ENCODE results near the gene TMEM213. TPM values are rescaled to one million over a fixed set of nuclear protein-coding genes. Genes with fewer than 3 reads are reported as not detected.

Gene TMEM213
- total RNA-seq, 1 experiment from 2014 or later = not detected

DNA sequence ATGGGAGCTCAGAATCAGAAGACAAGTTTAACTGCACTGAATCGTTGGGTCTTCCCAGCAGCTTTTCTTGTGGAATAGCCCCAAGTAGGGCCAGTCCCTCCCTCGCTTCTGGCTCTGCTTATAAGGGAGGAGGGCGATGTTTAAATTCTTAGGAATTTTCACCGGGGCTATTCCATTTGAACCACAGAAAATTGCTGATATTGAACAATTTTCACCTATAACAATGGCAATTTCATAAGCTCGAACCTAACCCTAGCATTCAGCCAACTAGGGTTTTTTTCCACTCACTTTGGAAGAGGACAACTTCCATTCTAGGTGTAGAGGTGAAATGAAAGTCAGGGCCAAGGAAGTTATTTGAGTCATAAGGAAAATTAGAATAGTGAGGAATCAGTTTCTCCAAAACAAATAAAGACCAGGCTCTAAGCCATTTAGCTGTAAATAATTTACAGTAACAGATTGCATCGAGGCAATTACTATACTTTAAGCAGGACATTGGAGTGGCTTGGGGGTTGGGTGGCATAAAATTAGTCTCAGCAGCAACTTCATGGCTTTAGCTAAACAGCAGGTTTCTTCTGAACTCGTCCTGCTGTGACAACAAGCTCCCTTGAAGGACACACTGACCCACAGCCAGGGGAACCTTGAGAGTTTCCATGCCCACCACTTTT, 1.7 kb downstream of the TMEM213 start:
- CTCF ChIA-PET = no interaction called here
- Histone ChIP-seq H3K9me2 (ENCODE audit: insufficient read depth) (no peaks in the 10 kb centered on the region), H2AFZ (ENCODE audit: low read depth, low read length, poor library complexity, severe bottlenecking) (no peak overlapping the region), H3K4me2 (ENCODE audit: low read length) (no peak overlapping the region), H3K36me3 (ENCODE audit: control insufficient read depth in 1 of 2, insufficient read depth in 2 of 2, low read length in 2 of 2) (no peaks in the 10 kb centered on the region), H3K79me2 (ENCODE audit: insufficient read depth, low read length) (no peaks in the 10 kb centered on the region), H3K4me3 (replicated peaks in 1 of 2; ENCODE audit: low read depth in 1 of 2, low read length in 2 of 2) (no peak overlapping the region), H4K20me1 (ENCODE audit: insufficient read depth) (no peaks in the 10 kb centered on the region), H3K27ac (ENCODE audit: low read depth, low read length) (no peak overlapping the region), H3K27me3 (ENCODE audit: insufficient read depth, low read length) (no peaks in the 10 kb centered on the region), H3K4me1 (ENCODE audit: control insufficient read depth in 1 of 2, insufficient read depth in 2 of 2, low read length in 2 of 2) (no peaks in the 10 kb centered on the region), H3K9ac (ENCODE audit: low read length) (no peak overlapping the region), H3K9me3 (ENCODE audit: control insufficient read depth in 1 of 2, insufficient read depth in 1 of 2, low read depth in 1 of 2, low read length in 2 of 2) (no peaks in the 10 kb centered on the region)
- no peak for DNase-seq (ENCODE audit: low read depth, low spot score)
- RAD21 ChIA-PET (ENCODE audit: low non-redundant PET in 1 of 2, low total read pairs in 2 of 2, uncharacterized antibody in 2 of 2, unreplicated experiment in 2 of 2) = no interaction called here
- intact Hi-C loops (cut with micrococcal nuclease) = loop anchor here (2.0 kb wide), 1 partner anchor 111 kb away; no protein-coding TSS in a partner anchor
- BruUV-seq (replicated peaks) = no TSS peak
- POLR2A ChIA-PET = no interaction called here
- TF ChIP-seq ELF1 (IDR thresholded peaks at IDR 0.05; ENCODE audit: borderline replicate concordance, low read depth) = no peak
- TF ChIP-seq, protein P1, sequence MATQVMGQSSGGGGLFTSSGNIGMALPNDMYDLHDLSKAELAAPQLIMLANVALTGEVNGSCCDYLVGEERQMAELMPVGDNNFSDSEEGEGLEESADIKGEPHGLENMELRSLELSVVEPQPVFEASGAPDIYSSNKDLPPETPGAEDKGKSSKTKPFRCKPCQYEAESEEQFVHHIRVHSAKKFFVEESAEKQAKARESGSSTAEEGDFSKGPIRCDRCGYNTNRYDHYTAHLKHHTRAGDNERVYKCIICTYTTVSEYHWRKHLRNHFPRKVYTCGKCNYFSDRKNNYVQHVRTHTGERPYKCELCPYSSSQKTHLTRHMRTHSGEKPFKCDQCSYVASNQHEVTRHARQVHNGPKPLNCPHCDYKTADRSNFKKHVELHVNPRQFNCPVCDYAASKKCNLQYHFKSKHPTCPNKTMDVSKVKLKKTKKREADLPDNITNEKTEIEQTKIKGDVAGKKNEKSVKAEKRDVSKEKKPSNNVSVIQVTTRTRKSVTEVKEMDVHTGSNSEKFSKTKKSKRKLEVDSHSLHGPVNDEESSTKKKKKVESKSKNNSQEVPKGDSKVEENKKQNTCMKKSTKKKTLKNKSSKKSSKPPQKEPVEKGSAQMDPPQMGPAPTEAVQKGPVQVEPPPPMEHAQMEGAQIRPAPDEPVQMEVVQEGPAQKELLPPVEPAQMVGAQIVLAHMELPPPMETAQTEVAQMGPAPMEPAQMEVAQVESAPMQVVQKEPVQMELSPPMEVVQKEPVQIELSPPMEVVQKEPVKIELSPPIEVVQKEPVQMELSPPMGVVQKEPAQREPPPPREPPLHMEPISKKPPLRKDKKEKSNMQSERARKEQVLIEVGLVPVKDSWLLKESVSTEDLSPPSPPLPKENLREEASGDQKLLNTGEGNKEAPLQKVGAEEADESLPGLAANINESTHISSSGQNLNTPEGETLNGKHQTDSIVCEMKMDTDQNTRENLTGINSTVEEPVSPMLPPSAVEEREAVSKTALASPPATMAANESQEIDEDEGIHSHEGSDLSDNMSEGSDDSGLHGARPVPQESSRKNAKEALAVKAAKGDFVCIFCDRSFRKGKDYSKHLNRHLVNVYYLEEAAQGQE (IDR thresholded peaks at IDR 0.05; ENCODE audit: low read depth) = no peak
- ATAC-seq = no peak

DNA sequence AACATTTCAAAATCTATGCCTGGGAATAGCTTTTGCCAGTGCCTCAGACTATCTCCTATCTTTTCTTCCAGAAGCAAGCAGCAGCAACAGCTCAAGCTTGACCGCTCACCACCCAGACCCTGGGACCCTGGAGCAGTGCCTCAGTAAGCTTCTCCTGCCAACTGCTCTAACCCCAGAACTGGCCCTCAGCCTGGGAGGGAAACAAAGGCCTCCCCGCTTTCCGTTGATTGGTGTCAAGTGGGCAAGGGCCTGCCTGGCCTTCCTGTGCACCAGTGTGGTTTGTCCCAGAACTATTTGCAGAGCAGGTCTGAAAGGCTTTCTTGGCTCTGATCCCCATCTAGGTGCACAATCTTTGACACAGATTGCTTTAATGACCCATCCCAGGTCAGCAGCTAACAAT, 3.5 kb downstream of the TMEM213 start:
- Histone ChIP-seq H3K4me1 (ENCODE audit: control insufficient read depth in 1 of 2, insufficient read depth in 2 of 2, low read length in 2 of 2) (no peaks in the 10 kb centered on the region), H3K27ac (ENCODE audit: low read depth, low read length) (no peak overlapping the region), H4K20me1 (ENCODE audit: insufficient read depth) (no peaks in the 10 kb centered on the region), H3K79me2 (ENCODE audit: insufficient read depth, low read length) (no peaks in the 10 kb centered on the region), H3K9me2 (ENCODE audit: insufficient read depth) (no peaks in the 10 kb centered on the region), H2AFZ (ENCODE audit: low read depth, low read length, poor library complexity, severe bottlenecking) (no peak overlapping the region), H3K36me3 (ENCODE audit: control insufficient read depth in 1 of 2, insufficient read depth in 2 of 2, low read length in 2 of 2) (no peaks in the 10 kb centered on the region), H3K27me3 (ENCODE audit: insufficient read depth, low read length) (no peaks in the 10 kb centered on the region), H3K9me3 (ENCODE audit: control insufficient read depth in 1 of 2, insufficient read depth in 1 of 2, low read depth in 1 of 2, low read length in 2 of 2) (no peaks in the 10 kb centered on the region), H3K9ac (ENCODE audit: low read length) (no peak overlapping the region), H3K4me2 (ENCODE audit: low read length) (no peak overlapping the region), H3K4me3 (replicated peaks in 1 of 2; ENCODE audit: low read depth in 1 of 2, low read length in 2 of 2) (no peak overlapping the region)
- no peak for DNase-seq (ENCODE audit: low read depth, low spot score)
- intact Hi-C loops (cut with micrococcal nuclease) = no loop called here
- ATAC-seq = no peak
- TF ChIP-seq, protein P2, sequence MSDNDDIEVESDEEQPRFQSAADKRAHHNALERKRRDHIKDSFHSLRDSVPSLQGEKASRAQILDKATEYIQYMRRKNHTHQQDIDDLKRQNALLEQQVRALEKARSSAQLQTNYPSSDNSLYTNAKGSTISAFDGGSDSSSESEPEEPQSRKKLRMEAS (IDR thresholded peaks at IDR 0.05) = no peak
- TF ChIP-seq YY1 (IDR thresholded peaks at IDR 0.05; ENCODE audit: extremely low read depth, insufficient replicate concordance, low read depth, low read length) = no peak
- no peak for TF ChIP-seq EGR1 (IDR thresholded peaks at IDR 0.05; ENCODE audit: low read depth)
- no peak for TF ChIP-seq FOSL1 (IDR thresholded peaks at IDR 0.05; ENCODE audit: low read depth)
- no peak for TF ChIP-seq JUND (IDR thresholded peaks at IDR 0.05)
- TF ChIP-seq EZH2phosphoT487 (IDR thresholded peaks at IDR 0.05; ENCODE audit: borderline replicate concordance) = no peak
- no peak for TF ChIP-seq ELF1 (IDR thresholded peaks at IDR 0.05; ENCODE audit: borderline replicate concordance, low read depth)
- TF ChIP-seq, protein P3, sequence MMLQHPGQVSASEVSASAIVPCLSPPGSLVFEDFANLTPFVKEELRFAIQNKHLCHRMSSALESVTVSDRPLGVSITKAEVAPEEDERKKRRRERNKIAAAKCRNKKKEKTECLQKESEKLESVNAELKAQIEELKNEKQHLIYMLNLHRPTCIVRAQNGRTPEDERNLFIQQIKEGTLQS (IDR thresholded peaks at IDR 0.05) = no peak
- no peak for TF ChIP-seq SRF (IDR thresholded peaks at IDR 0.05; ENCODE audit: low read depth)
- TF ChIP-seq EZH2 (IDR thresholded peaks at IDR 0.05) = no peak
- TF ChIP-seq RAD21 (IDR thresholded peaks at IDR 0.05; ENCODE audit: low read depth) = no peak
- ChIA-PET POLR2A (no interaction called here), RAD21 (ENCODE audit: low non-redundant PET in 1 of 2, low total read pairs in 2 of 2, uncharacterized antibody in 2 of 2, unreplicated experiment in 2 of 2) (no interaction called here), CTCF (no interaction called here)
- BruUV-seq (replicated peaks) = no TSS peak
